Hindlimb muscle (tissue), 1 donor: ENCODE measurements around the gene TYROBP. TPM values are rescaled to one million over a fixed set of nuclear protein-coding genes. Genes with fewer than 3 reads are reported as not detected.
"Not testable (repeated sequence)": the region's sequence is repeated elsewhere in the genome, so short reads cannot be mapped to it uniquely, and the experiment has no call there.

Experiments
- DNase-seq: peaks from one replicate; pipeline ENCODE4 v3.0.0-alpha.2; 2013
- polyA plus RNA-seq: library from polyadenylated mRNA; unstranded; fragments of 120-200 nt; gene quantifications from one replicate; pipeline ENCODE4 v1.2.1, GENCODE V29; 2013; ENCODE audit not compliant: insufficient read length

TYROBP gene
- polyA plus RNA-seq, 1 donor, result 25.8 TPM

DNA sequence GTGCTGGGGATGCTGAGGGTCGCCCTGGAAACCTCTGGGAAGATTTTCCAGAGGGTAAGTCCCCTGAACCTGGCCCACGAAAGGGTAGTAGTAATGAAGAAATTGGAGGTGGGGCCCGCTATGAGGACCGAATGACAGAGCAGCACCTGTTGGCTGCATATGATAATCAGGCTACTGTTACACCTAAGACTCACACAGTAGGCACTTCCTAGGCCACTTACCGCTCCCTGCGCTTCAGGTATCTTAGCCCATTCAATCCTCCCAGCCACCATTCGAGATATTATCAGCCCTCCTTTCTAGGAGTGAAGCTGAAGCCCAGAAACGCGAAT is 23.7 kb upstream of the TYROBP start:
- no peak for DNase-seq

DNA sequence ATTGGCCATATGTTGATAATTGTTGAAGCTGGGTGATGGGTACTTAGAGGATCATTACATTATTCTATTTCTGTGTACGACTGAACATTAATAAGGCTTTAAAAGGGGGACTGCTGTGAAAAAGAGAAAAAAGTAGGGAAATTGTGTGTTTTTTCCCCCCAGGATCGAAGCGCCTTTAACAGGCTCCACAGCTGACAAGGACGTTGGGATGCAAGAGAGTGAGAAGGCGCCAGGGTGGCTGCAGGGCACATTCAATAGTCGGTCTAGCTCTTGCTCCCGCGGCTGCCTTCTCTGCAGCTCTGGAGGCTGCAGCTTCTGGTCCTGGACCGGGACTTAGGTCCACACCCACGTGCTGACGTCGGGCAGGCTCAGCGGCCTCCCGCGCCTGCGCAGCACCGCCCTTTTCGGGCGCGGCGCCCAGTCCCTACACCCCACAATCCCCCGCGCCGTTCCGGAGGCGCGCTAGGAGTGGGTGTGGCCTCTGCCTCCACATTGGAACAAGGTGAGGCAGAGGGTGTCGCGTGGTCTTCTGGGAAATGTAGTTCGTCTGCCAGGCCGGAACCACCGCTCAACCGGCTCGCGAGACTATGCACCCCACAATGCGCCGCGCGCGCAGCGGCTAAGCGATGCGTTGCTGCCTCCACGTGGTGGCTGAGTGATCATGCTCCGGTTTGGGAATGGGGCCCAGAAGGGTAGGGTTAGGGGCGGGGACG is 23.2 kb upstream of the TYROBP start:
- DNase-seq, result peak; percentile 100

DNA sequence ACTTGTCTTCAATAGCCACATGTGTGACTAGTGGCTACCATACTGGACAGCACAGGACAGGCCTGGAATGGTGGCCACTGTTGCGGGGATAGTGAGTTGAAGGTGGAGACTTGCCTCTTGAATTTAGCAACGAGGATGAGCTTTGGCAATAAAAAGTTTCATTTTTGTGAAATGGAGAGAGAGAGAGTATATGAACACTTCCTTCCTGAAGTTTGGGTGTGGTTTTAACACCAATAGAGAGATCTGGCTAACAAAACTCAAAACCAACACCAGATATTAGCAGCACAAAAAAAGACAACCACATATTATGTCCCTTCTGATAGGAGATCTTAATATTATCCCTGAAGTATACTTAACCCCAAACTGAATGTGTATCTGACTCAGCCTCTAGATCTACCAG is 21.8 kb upstream of the TYROBP start:
- DNase-seq, result no peak

DNA sequence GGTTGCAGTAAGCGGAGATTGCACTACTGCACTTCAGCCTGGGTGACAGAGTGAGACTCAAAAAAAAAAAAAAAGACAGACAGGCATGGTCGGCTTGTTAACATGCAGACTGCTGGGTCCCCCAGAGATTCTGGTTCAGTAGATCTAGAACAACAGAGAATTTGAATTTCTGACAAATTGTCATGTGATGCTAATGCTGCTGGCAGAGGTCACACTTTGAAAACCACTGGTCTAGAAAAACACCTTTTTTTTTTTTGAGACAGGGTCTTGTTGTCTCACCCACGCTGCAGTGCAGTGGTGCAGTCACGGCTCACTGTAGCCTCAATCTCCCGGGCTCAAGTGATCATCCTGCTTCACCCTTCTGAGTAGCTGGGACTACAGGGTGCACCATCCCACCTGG is 20.4 kb upstream of the TYROBP start:
- DNase-seq, result no peak

DNA sequence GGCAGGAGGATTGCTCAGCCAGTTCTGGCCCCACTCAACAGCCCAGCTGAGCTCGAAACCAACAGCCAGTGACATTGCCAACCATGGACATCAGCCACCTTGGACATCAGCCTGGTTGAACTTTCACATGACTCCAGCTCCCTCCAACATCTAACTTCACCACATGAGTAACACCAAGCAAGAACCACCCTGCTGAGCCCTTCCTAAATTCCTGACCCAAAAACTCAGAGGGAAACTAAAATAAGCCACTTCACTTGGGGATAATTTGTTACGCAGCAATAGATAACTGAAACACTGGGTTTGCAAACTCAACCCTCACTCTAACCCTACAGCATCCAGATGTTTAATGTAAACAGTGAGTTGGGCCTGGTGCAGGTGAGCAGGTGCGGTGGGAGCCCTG is 17.4 kb upstream of the TYROBP start:
- DNase-seq, result no peak

DNA sequence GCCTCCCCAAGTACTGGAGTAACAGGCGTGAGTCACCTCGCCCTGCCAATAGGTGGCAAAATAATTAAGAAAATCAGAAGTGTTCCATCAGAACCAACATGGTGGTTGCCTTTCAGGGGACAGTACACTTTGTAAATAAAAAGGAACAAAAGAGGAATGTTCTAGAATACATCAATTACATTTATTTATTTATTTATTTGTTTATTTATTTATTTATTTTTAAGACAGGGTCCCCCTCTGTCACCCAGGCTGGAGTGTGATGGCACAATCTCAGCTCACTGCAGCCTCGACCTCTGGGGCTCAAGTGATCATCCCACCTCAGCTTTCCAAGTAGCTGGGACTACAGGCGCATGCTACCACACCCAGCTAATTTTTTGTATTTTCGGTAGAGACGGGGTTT is 12.9 kb upstream of the TYROBP start:
- DNase-seq, result no peak

DNA sequence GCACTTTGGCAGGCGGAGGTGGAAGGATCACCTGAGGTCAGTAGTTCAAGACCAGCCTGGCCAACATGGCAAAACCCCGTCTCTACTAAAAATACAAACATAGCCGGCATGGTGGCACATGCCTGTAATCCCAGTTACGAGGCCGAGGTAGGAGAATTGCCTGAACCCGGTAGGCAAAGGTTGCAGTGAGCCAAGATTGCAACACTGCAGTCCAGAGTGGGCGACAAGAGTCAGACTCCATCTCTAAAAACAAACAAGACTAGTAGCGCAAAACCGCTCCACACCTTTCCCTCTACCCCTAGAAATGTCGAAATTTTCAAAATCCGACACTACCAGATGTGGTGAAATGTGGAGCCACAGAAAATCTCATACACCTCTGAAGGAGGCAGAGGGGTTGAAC is 11.2 kb upstream of the TYROBP start:
- DNase-seq, result no peak

DNA sequence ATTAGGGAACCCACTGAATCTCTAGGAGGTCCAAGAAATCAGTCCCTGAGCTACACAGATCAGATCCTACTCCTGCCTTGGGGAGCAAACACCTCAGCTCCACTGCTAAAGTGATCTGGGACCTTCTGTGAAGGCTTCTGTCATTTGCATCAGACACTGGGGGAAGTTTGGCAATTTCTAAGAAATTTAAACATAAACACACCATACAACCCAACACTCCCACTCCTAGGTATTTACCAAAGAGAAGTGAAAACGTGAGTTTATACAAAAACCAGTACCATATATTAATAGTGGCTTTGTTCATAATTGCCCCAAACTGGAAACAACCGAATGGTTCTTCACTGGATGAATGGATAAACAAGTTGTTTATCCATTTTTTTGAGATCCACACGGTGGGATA is 7.3 kb upstream of the TYROBP start:
- no peak for DNase-seq

DNA sequence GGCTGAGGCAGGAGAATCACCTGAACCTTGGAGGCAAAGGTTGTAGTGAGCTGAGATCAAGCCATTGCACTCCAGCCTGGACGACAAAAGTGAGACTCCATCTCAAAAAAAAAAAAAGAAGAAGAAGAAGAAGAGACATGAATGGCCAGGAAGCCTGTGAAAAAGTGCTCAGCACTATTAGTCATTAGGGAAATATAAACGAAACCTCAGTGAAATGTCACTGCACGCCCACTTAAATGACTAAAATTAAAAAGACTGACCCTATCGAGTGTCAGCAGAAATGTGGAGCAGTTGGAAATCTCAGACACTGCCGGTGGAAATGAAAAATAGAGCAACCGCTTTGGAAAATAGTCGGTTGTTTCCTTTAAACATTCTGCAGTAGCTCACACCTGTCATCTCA is 5.5 kb upstream of the TYROBP start:
- DNase-seq, result no peak

DNA sequence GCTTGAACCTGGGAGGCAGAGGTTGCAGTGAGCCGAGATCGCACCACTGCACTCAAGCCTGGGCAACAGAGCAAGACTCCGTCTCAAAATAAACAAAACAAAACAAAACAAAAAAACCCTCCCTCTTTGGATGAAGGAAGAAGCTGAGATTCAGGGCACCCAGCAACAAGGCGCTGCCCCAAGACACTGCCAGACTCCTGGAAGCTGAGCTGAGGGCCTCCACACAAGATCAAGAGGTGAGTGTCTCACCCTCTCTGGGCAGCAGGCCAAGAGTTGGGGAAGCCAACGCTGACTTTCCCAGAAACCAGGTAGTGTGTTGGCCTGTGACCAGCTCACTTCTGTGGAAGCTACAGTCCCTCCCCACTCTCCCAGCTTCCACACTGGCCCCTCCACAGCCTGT is 3.7 kb upstream of the TYROBP start:
- DNase-seq, result no peak

DNA sequence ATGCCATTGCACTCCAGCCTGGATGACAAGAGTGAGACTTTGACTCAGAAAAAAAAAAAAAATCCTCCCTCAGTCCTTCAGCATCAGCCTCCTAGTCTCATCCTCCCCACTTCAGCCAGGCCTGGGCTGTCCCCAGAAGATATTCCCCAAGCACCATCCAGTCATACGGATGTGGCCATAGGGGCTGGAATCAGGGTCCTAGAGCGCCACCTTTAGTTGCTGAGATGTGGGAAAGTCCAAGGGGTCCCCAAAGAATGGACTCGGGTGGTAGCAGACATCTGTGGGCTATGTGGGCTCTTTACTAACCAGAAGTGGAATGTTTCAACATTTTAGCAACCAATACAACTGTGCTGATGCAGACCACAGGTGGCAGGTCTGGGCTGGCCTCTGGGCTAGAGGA is 3.1 kb upstream of the TYROBP start:
- no peak for DNase-seq

DNA sequence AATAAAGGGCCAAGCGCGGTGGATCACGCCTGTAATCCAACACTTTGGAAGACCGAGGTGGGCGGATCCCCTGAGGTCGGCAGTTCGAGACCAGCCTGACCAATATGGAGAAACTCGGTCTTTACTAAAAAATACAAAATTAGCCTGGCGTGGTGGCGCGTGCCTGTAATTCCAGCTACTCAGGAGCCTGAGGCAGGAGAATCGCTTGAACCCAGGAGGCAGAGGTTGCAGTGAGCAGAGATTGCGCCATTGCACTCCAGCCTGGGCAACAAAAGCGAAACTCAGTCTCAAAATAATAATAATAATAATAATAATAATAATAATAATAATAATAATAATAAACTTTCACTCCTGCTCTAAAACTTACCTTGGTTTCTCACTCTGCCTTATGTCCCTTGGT is 2.3 kb upstream of the TYROBP start:
- DNase-seq, result not testable (repeated sequence)

DNA sequence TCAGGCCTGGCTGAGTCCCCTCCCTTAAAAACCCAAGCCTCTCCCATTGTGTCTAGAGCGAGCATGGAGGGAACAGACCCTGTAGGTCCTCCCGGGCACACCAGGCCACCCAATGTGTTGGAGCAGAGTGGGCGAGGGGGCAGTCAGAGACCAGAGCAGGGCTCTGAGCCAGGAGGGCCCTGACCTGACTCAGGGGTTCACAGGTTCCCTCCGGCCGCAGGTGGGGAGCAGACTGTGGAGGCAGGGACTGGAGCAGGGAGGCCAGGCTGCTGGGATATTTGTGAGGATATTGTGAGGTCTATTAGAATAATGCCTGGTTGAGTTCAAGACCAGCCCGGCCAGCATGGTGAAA is 1.6 kb upstream of the TYROBP start:
- no peak for DNase-seq

DNA sequence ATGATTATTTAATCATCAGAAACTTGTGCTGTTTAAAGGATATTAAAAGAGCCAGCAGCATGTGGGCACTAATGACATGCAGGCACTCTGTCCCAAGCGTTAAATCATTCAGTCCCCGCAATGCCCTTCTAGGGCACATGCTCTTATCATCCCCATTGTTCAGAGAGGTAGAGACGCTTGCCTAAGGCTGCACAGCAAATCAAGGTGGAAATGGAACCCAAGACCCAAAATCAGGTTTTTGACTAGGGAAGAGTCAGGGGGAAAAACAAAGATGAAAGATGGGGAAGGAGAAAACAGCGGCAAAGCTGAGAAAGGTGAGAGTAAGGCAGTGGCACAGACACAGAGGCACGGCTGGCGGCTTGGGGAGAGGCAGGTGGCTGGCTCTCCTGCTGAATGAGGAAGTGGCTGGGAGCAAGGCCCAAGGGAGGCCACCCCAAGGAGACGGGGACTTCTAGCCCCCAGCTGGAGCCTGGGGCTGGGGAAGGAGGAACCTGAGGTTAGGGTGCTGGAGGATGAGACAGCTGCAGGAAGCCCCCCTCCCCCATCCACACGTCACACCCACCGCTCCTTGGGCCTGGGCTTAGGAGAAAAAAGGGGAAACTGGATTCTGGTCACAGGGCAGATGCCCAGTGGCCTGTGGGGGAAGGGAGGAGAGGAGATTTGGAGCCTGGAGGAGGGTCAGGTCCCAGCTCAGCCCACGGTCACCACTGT is 1.0 kb upstream of the TYROBP start:
- DNase-seq, result peak; percentile 57

DNA sequence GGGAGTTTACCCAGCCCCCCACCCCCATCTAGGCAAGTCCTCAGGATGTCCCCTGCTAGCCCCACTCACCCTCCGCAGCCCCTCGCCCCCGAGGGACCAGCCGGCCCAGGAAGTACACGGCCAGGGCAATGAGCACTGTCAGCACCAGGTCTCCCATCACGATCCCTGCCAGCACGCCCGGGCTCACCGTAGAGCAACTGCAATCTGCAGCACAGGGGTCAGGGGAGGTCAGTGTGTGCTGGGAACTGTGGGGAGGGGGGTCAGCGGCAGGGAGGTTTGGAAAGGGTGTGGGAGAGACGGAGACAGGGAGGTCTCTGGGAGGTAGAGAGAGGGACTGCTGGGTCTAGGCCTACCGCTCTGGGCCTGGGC is 734 bp downstream of the TYROBP start:
- DNase-seq, result no peak

DNA sequence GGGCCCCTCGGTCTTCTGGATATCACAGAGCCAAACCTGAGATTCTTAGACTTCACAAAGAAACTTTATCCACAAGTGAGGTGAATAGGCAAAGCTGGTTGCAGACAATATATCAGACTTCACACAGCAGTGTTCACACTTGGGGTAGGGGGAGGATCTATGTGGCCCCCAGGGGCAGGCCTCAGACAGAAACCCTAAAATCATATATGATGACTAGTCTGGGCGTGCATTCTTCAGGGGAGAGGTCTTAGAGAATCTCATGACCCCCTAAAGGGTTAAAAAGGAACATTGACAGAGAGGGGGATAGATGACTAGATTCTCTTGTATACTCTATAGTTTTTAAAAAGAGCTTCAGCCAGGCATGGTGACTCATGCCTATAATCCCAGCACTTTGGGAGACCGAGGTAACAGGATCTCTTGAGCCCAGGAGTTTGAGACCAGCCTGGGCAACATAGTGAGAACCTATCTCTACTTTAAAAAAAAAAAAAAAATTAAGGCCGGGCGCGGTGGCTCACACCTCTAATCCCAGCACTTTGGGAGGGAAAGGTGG is 2.8 kb downstream of the TYROBP start:
- DNase-seq, result no peak

DNA sequence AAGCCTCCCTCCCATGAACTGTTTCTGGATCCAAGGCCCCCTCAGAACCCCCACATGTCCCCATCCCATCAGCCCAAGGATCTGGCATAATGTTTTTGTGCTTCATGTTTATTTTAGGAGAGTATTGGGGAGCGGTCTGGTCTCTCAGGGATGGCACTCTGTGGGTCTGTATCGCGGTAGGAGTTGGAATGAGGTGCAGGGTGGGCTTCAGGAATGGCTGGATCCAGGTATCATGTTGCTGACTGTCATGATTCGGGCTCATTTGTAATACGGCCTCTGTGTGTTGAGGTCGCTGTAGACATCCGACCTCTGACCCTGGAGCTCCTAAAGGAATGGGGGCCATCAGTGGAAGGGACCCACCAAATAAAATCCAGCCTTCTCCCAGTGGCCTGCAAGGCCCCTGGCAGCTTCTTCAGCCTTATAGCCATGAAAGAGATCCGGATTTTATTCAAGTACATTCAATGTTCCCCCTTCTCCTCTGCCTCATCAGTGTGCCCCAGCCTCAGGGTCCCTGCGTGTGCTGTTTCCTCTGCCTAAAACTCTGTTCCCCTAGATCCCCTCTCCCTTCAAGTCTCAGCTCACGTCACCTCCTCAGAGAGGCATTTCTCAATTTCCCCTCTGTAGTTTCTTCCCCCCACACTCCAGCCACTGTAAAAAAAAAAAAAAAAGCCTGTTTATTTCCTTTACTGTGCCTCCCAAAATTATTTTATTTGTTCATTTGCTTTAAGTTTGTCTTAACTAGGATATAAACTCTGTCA is 3.6 kb downstream of the TYROBP start:
- DNase-seq, result no peak

DNA sequence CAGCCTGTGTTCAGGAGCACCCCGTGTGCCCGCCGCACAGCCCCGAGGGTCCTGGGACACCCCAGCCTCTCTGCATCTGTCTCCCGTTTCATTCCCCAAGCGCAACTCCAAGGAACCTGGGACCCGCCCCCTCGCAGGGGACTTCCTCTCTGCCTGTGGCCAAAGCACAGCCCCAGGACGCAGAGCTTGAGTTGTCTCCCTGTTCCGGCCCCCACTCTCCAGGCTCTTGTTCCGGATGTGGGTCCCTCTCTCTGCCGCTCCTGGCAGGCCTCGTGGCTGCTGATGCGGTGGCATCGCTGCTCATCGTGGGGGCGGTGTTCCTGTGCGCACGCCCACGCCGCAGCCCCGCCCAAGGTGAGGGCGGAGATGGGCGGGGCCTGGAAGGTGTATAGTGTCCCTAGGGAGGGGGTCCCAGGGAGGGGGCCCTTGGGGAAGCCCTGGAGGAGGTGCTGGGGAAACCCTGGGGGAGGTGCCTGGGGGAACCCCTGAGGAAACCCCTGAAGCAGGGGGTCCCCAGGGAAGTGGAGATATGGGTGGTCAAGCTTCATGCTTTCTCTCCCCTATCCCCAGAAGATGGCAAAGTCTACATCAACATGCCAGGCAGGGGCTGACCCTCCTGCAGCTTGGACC is 4.4 kb downstream of the TYROBP start:
- DNase-seq, result no peak

DNA sequence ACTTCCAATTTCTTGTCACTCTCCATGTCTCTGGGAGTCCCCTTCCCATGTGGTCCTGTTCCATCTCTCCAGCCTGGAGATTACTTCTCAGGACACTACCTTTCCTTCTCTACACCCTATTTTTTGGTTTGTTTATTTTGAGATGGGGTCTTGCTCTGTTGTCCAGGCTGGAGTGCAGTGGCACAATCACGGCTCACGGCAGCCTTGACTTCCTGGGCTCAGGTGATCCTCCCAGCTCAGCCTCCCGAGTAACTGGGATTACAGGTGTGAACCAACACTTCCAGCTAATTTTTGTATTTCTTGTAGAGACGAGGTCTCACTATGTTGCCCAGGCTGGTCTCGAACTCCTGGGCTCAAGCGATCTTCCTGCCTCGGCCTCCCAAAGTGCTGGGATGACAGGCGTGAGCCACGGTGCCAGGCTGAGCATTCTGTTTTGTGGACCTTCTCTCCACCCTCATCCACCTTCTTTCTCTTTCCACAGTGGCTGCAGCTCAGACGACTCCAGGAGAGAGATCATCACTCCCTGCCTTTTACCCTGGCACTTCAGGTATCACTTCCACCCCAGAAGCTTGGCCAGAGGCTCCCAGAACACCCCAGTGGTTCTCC is 5.1 kb downstream of the TYROBP start:
- no peak for DNase-seq

DNA sequence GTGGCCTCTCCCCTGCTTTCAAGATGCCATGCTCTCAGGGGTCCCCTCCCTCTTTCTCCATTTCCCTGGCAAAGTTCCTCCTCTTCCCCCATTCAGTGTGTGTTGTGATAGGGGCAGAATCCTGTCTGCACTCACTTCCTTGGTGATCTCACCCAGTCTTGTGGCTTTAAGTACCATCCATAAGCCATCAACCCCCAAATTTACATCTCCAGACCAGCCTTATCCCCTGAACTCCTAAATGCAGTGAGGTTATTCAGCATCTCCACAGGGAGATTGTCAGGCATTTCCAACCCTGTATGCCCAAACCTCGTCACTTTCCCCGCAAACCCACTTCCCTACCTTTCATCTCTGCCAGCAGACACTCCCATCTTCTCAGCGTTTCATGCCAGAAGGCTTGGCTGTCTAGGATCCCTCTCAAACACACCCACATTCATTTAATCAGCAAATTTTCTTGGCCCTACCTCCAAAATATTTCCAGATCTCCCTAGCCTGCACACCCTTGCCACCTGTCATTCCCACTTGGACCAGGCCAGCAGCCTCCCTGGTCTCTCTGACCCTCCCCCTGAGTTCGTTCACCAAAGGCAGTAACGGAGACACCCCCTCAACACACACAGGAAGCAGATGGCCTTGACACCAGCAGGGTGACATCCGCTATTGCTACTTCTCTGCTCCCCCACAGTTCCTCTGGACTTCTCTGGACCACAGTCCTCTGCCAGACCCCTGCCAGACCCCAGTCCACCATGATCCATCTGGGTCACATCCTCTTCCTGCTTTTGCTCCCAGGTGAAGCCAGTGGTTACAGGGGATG is 6.0 kb downstream of the TYROBP start, which contains the start of gene HCST:
TSS of gene HCST (plus strand) at position 676 of the 808 bp plus-strand sequence. CDS start at position 741, 65 bp downstream.
- no peak for DNase-seq

DNA sequence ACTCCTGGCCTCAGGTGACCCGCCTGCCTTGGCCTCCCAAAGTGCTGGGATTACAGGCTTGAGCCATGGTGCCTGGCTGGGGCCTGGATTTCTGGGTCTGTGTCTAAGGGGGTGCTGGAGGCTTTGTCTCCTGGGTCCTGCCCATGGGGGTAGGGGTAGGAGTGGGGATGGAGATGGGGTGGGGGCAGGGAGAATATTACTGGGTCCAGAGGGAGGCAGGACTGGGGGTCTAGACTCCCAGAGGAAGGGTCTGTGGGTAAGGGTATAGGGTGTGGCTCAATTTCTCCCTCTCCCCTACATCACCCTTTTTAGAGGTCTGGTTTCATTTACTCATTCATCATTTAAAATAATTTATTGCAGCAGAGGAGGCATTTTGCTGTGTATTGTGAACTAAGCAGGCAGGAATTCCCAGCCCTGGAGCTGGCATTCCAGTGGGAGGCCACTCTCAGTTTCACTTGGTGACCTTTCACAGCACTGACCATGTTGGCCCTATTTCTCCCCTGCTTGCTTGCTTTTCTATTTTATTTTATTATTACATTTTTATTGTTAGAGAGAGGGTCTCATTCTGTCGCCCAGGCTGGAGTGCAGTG is 6.9 kb downstream of the TYROBP start:
- no peak for DNase-seq
